Mammary epithelial cell (primary cell): ENCODE results near the gene CCDC27.

ENCODE experiments used
- CTCF ChIP-seq, 2 donors: IDR thresholded peaks in 1 of 2; conservative IDR thresholded peaks in 1 of 2; 2 replicates each; pipeline ENCODE4 v1.5.1; 2011 to 2012; ENCODE audit warnings: inconsistent platforms in 2 of 2, low read length in 2 of 2, mild to moderate bottlenecking in 2 of 2, control low read depth in 1 of 2, low read depth in 1 of 2; ENCODE audit not compliant: insufficient read depth in 1 of 2; ENCODE audit errors: extremely low read depth in 1 of 2
- EZH2 ChIP-seq: IDR thresholded peaks from 2 replicates; pipeline ENCODE4 v1.6.1; 2012; ENCODE audit warnings: low read length, inconsistent platforms, borderline replicate concordance

GRCh38 chr1:3789421-3790300 is 37.4 kb downstream of the CCDC27 start:
- no peak for TF ChIP-seq CTCF (conservative IDR thresholded peaks at IDR 0.05 in 1 of 2, IDR thresholded peaks at IDR 0.05 in 1 of 2; ENCODE audit: extremely low read depth in 1 of 2, insufficient read depth in 1 of 2, low read depth in 1 of 2, low read length in 2 of 2)
- no peak for TF ChIP-seq EZH2
